Measurements from ENCODE around the gene SFTA2.
"Not testable (repeated sequence)": the region's sequence is repeated elsewhere in the genome, so short reads cannot be mapped to it uniquely, and the experiment has no call there.

SFTA2 gene

GRCh38 chr6:30931969-30932645 is at the start of gene SFTA2:
SFTA2 (minus strand) TSS chr6:30932170; CDS start chr6:30932096, 74 bp downstream.
- DNase-seq: no peak

DNA sequence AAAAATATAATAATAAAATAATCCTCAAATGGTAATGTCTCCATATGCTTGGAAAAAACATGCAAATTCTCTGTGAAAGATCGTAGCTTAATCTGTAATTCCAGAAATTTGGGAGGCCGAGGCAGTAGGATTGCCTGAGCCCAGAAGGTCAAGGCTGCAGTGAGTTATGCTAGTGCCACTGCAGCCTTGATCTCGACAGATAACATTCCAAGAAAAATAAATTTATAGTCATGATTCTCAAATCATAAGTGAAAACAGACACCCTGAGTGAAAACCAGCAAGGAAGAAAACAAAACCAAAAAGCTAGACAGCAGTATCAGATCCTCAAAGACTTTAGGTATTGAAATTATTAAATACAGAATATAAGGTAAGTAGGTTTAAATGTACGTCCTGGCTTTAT is 47.7 kb upstream of the SFTA2 start:
- DNase-seq: no peak

DNA sequence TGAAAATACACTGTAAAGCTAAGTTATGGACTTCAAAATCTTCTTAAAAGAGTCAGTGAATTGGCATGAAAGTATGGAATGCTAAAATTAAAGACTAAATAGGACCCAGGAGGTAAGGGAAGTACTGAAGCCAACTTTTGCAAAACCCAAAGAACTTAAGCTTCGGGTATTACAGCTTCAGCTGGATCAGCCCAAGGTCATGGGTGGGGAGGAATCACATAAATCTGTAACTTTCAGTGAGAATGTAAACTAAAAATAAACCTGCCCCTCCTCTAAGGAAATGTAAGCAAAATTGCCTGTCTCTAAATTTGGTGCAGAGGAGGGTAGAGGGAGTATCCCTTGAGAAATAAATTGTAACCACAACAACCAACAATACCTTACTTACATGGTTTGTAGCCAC is 47.2 kb upstream of the SFTA2 start:
- DNase-seq: no peak

DNA sequence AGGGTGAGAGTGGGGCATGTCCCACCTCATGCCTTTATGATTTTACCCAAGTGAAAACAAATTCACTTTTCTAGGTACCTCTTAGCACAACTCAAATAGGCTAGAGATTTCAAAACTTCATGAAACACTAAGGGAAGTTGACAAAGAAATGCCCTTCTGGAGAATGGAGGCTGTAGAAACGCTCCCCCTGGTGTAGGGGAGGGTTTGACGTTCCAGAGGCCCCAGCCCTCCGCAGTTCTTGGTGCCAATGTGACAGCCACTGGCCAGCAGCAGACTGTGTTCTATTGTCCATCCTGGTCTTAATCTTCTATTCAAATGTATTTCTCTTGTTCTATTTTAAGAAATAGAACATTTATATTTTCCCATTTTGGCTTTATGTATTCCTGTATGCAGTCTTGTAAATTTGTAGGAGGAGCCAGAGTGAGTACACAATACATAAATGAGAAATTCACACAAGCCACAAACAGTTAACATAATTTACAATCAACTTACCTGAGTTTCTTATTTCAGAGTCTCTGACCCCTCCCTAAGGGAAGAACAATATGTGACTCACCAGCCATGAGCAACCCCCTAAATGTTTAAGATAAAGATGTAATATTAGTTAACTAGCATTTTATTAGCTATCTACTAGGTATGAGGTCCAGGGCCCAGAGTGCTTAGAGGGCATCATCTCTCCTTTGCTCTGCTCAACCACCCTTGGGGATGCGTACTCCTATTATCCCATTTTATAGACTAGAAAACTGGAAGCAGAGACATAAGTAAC is 42.7 kb upstream of the SFTA2 start:
- DNase-seq: no peak

DNA sequence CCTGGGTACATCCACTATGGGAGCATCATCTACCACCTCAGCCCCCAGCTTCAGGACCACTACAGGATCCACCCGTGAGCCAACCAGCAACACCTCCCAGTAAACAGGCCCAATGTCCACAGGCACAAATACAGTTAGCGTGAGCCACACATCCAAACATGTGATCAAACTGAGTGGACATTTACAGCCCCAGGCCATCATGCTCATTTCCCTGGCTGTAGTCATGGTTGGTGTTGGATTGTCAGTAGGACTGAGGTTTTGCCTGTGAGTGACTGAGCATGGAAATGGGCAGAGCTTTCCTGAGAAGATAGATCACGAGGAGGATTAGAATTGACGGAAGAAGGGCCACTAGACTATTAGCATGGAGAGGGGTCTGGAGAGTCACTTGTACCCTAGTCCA is 40.8 kb upstream of the SFTA2 start:
- no peak for DNase-seq

DNA sequence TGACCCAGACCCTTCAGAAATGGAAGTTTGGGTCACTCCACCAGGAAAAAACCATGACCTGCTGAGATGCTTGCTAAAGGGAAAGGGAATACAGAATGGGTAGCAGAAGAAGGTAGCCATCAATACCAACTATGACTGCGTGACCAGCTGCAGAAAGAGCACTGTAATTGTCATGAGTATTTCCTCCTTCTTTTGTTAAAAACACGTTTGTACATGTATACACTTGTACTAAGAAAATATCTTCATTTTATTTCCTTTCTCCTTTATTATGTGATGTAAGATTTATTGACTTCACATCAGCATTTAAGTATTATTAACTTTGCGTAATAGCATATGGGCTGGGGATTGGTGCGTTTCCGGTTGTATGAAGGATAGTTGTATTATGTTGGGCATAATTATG is 39.0 kb upstream of the SFTA2 start:
- DNase-seq: no peak

DNA sequence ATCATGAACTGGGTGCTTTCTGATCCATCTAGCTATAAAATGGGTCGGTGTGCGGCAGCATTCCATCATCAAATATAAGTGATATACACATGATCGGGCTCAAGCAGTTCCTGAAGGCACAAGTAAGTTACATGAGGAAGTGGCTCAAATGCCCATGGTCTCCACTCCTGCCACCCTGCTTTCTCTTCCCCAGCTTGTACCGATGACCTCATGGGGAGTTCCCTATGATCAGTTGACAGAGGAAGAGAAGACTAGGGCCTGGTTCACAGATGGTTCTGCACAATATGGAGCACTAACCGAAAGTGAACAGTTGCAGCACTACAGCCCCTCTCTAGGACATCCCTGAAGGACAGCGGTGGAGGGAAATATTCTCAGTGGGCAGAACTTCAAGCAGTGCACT is 37.2 kb upstream of the SFTA2 start:
- not testable (repeated sequence) for DNase-seq

- DNase-seq: no peak
Observed at GRCh38 chr6:30966154-30966553, 34.2 kb upstream of the SFTA2 start.

DNA sequence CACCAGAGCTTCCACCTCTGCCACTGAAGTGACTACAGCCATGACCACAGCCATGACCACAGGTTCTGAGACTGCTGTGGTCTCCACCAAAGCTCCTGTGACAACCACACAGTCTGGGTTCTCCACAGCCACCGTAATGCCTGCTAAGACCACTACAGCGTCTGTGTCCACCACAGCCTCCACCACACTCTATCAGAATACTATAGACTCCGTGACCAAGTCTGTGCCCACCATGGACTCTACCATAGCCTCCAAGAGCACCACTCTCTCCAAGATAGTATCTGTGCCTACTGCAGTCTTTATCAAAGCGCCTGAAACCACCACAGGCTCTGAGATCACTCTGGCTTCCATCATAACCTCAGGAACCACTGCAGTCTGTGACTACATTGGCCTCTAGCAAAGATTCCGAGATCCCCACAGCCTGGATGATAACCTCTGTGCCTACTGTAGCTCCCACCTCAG is 33.2 kb upstream of the SFTA2 start:
- DNase-seq: no peak

GRCh38 chr6:30964075-30964474 is 32.1 kb upstream of the SFTA2 start:
- DNase-seq: no peak

GRCh38 chr6:30963641-30964040 is 31.7 kb upstream of the SFTA2 start:
- DNase-seq: no peak

GRCh38 chr6:30962716-30963115 is 30.7 kb upstream of the SFTA2 start:
- no peak for DNase-seq

- no peak for DNase-seq
Observed at GRCh38 chr6:30960907-30961673, 29.1 kb upstream of the SFTA2 start.

GRCh38 chr6:30957716-30958115 is 25.7 kb upstream of the SFTA2 start:
- no peak for DNase-seq

DNA sequence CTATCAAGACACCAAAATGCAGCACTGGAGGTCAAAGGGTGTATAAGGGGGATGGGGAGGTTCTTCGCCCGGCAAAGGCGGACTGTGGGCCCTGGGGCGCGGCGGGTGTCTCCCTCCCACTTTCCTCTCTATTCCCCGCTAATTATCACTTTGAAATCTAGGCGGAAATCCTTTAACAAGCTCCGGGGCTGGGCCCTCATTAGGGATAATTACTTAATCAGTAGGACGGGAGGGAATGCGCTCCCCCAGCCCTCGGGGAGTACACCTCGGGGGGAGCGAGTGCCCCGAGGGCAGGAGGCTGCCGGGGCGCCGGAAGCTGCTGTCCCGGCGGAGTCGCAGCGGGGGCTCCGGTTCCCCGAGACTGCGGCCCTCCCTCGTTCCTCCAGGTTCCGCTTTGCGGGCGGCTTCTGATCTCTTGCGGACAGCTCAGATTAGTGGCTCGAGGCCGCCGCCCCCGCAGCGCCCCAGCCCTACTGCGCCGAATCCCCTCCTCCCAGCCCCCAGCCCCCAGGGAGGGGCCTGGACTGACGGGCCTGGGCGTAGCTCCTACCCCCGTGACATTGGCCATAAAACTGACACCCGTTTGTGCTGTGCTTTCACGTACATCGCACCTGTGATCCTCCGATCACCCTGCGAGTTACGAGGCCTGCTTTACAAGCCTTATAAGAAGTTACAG is 23.5 kb upstream of the SFTA2 start:
- no peak for DNase-seq

DNA sequence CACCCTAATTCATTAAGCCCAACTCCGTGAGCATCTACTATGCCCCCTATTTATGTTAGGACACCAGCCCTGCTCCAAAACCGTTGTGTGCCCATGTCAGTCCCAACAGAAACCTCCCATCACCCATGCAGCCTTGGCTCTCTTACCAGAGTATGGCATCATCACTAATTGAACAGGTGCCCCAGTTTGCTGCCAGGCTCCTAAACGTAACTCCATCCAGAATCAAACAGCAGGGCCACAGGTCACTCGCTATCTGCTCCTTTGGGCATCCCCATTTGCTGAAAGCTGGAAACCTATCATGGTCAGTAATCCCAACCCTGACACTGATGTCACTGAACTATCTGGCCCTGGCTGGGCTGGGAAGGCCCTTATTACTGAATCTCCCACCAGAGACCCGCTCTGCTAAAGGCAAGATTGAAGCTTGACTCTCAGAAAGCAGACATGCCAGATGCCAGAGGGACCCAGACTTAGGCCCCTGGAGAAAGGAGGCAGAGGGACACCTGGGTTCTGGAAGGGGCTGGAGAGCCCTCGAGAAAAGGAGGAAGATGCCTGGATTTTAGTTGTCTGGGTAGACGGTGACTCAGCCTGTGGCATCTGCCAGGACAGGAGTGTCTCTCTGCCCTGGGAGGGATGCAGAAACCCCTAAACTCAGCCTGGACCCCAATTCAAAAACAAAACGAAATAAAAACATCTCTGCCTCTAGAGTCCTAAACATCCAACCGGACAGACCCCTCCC is 22.8 kb upstream of the SFTA2 start:
- no peak for DNase-seq

DNA sequence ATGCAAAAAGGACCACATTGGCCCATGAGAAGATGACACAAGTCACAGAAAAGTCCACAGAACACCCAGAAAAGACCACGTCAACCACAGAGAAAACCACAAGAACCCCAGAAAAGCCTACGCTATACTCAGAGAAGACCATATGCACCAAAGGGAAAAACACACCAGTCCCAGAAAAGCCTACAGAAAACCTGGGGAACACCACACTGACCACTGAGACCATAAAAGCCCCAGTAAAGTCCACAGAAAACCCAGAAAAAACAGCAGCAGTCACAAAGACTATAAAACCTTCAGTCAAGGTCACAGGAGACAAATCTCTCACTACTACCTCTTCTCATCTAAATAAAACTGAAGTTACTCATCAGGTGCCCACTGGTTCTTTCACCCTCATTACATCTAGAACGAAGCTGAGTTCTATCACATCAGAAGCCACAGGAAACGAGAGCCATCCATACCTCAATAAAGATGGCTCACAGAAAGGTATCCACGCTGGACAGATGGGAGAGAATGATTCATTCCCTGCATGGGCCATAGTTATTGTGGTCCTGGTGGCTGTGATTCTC is 20.0 kb upstream of the SFTA2 start:
- no peak for DNase-seq

DNA sequence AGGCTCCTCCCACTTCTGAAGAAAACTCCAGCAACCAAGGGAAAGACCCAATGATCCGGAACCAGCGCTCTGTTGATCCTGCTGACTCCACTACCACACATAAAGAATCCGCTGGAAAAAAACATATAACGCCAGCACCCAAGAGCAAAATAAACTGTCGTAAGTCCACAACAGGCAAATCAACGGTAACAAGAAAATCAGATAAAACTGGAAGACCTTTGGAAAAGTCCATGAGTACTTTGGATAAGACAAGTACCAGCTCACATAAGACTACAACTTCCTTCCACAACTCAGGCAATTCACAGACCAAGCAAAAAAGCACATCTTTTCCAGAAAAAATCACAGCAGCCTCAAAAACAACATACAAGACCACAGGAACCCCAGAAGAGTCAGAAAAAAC is 16.8 kb upstream of the SFTA2 start:
- no peak for DNase-seq

DNA sequence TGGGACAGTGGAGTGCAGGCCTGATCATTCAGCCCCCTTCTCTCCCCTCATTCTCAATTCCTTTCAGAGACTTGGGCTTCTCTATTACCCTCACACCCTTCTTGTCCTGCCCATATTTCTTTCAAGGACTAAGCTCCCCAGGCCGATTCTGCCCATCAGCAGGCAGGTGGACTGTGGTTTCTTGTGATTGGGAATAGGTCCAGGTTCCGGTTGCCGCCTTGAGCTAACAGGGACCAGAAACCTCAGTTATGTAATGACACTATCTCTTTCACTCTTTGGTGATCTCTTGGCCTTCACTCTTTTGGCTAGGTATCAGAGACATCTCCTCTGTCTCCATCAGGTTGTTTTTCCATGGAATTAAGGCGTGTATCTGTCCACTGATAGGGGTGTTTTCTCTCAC is 15.3 kb upstream of the SFTA2 start:
- no peak for DNase-seq

DNA sequence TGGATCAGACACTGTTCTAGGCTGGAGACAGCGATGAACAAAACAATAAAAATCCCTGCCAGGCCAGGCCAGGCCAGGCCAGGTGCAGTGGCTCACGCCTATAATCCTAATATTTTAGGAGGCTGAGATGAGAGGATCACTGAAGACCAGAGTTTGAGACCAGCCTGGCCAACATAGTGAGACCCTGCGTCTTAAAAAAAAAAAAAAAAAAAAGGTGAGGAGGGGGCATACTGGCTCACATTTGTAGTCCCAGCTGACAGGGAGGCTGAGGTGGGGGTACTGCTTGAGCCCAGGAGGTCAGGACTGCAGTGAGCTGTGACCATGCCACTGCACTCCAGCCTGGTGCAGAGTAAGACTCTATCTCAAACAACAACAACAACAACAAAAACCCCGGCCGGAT is 13.3 kb upstream of the SFTA2 start:
- no peak for DNase-seq

- DNase-seq: no peak
Observed at GRCh38 chr6:30944051-30944450, 12.1 kb upstream of the SFTA2 start.

Measured in NCI-H510A (cell line).